GM21390 (cell line): Measurements from ENCODE around the gene IGF2BP1.
"Not testable (repeated sequence)": the region's sequence is repeated elsewhere in the genome, so short reads cannot be mapped to it uniquely, and the experiment has no call there.

Source experiments
- ATAC-seq: cut with Tn5 transposase; IDR thresholded peaks from one replicate; pipeline ENCODE4 v1.9.1; 2021; ENCODE audit not compliant: unreplicated experiment

The IGF2BP1 gene

DNA sequence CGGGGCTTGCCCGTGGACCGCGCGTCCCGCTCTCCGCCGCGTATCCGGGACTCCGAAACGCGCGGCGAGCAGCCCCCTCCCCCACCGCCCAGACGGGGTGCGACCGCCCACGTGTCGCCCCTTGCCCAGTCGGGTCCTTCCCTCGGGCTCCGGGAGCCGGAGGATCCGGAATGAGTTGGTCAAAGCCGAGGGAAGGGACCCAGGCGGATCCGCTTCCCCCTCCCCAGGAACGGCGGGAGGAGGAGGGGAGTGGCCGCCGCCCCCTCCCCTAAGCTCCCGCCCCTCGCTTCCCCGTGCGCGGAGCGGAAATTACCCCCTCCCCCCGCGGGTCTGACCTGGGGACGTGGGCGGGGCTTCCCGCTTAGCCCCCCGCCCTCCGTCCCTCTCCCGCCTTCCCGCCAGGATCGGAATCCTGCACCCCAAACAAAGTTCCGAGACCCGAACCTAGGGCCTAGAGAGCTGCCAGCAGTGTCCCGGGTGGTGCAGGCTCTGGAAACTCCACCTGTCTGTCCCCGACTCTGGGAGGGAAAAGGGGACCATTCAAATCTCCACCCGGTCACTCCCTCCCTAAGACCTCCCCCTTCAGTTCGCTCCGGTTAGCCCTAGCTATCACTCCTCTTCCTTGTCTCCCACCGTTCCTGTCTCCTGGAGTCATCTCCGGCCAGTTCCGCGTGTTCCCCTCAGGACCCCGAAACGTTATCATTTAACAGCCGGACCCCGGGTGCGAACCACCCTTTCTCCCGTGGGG is 1.0 kb upstream of the IGF2BP1 start:
- no peak for ATAC-seq

DNA sequence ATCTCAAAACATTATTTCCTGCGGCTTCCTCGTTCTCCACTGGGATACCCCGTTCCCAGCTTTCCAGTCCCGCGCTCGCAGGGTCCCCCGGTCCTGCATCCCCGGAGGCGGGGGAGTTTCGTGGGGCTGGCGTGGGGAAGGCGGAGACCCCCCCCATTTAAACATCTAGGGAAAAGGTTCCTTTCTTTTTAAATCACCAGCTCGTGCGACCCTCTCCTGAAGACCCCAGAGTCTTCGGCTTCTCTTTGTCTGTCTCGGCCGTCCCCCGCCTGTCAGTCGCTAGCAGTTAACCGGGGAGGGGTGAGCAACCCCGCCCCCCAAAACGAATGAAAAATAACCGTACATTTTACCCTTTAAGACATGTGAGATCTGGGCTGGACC is 473 bp upstream of the IGF2BP1 start:
- no peak for ATAC-seq

GRCh38 chr17:48997827-48998586 is 822 bp downstream of the IGF2BP1 start:
- ATAC-seq = no peak

GRCh38 chr17:48998587-48999440 is 1.6 kb downstream of the IGF2BP1 start:
- no peak for ATAC-seq

DNA sequence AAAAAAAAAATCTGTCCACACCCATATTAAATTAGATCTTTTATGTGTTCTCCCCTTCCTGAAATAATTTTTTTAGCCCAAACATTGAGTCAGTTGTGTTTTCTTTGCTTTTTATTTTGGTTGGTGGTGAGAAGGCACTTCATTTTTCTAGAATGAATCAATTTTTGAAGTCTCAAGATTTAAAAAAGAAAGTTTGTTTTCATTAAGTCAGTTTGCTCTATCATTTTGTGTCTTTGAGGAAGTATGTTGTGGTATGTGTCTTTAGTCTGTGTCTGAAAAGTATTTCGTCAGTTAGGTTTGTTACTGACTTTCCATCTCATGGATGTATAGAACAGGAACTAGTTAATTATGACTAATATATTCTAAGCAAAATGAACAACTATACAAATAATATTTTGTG is 3.8 kb downstream of the IGF2BP1 start:
- no peak for ATAC-seq

DNA sequence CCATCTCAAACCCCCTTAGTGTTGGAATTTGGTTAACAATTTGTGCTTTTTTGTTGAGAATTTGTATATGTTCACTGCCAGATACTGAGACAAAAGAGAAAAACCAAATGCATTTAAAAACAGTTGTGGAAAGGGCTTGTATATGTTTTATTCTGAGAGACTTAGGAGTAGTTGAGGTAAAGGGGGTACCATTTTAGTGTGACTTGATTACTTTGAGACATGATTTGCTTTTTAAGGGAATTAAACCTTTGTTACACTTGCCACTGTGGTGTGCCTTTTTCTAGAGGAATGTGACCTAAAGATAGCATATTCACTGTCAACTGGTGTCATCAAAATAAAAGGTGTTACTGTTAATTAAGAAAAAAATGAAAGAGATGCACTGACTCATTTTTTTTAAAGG is 4.5 kb downstream of the IGF2BP1 start:
- no peak for ATAC-seq

DNA sequence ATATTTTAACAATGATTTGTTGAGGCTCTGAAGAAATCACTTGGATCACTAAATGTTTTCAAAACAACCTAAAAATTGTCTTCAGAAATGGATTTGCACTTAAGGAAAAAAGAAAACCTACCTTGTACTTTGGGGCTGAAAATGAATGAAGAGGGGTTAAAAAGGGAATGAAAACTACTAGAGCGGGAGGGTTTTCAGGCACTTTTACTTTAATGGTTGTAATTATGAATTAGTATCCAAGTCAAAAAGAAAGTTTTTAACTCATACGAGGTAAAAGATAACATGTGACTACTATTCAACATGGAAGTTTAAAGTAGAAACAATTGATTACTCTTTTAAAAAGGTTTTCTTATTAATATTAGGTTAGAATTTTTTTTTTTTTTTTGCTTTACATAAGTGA is 5.1 kb downstream of the IGF2BP1 start:
- ATAC-seq = no peak

DNA sequence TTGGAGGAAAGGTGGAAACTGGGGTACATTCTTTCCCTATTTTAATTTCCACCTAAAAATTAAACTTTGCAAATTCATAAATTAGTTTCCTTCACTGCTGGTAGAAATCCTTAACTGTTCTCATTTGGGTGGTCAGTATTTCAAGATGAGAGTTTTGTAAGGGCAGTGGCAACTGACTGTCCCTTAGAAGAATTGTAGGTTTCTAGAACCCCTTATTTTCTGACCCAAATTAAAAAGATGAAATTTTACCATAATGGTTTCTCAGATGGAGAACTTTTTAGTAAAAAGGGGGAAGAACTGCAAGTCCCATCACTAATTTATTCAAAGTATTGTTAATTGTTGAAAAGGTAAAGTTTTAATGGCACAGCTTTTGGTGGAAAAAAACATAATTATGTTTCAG is 5.6 kb downstream of the IGF2BP1 start:
- no peak for ATAC-seq

- ATAC-seq = no peak
Measured at GRCh38 chr17:49003557-49004511, 6.6 kb downstream of the IGF2BP1 start.

GRCh38 chr17:49005140-49005539 is 8.0 kb downstream of the IGF2BP1 start:
- ATAC-seq = no peak

DNA sequence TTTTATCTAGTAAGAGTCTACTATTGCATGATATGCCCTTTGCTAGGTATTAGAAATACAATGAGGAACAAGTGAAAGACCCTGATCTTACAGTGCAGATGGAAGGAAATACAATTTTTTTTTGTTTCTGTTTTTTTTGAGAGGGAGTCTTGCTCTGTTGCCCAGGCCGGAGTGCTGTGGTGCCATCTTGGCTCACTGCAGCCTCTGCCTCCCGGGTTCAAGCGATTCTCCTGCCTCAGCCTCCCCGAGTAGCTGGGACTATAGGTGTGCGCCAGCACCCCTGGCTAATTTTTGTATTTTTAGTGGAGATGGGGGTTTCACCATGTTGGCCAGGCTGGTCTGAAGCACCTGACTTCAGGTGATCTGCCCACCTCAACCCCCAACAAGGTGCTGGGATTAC is 11.7 kb downstream of the IGF2BP1 start:
- ATAC-seq = not testable (repeated sequence)

GRCh38 chr17:49012769-49013255 is 15.6 kb downstream of the IGF2BP1 start:
- no peak for ATAC-seq

- no peak for ATAC-seq
Measured at GRCh38 chr17:49013311-49014213, 16.4 kb downstream of the IGF2BP1 start.

GRCh38 chr17:49015179-49015923 is 18.2 kb downstream of the IGF2BP1 start:
- ATAC-seq = no peak

GRCh38 chr17:49015924-49016774 is 19.0 kb downstream of the IGF2BP1 start:
- no peak for ATAC-seq

GRCh38 chr17:49016775-49017463 is 19.7 kb downstream of the IGF2BP1 start:
- no peak for ATAC-seq

- no peak for ATAC-seq
Measured at GRCh38 chr17:49018116-49018612, 21.0 kb downstream of the IGF2BP1 start.
